Nephron (organoid): ENCODE results near the gene HOXD9.
A peak's percentile ranks its signal among the peaks of the same experiment; 100 is the strongest.

Experiments used
- H3K27ac Mint-ChIP-seq, 3 experiments: 2 replicates each; pipeline ENCODE4 v1.8.0; 2020; ENCODE audit warnings: mixed read lengths in 3 of 3, mild to moderate bottlenecking in 2 of 3, moderate library complexity in 1 of 3
- H3K27me3 Mint-ChIP-seq: 2 replicates; pipeline ENCODE4 v1.8.0; 2021; ENCODE audit warnings: low read depth, mild to moderate bottlenecking, moderate library complexity, mixed read lengths
- H3K36me3 Mint-ChIP-seq: 2 replicates; pipeline ENCODE4 v1.8.0; 2020; ENCODE audit warnings: low read depth, mixed read lengths
- H3K4me1 Mint-ChIP-seq: 2 replicates; pipeline ENCODE4 v1.8.0; 2020; ENCODE audit warnings: mixed read lengths
- H3K4me3 Mint-ChIP-seq, 3 experiments: 2 replicates each; pipeline ENCODE4 v1.8.0; 2020; ENCODE audit warnings: mild to moderate bottlenecking in 3 of 3, mixed read lengths in 3 of 3, moderate library complexity in 2 of 3
- H3K9me3 Mint-ChIP-seq: 2 replicates; pipeline ENCODE4 v1.8.0; 2020; ENCODE audit warnings: mixed read lengths
- CTCF ChIP-seq, 3 experiments: fragments of 200-600 bp; sonication (generic); IDR thresholded peaks; one replicate each; pipeline ENCODE4 v1.5.0; 2021; ENCODE audit warnings: antibody characterized with exemption in 3 of 3; ENCODE audit not compliant: unreplicated experiment in 3 of 3

Gene HOXD9

GRCh38 chr2:176084611-176085119, 37.9 kb upstream of the HOXD9 start:
- Mint-ChIP-seq H3K36me3 (no peaks in the 10 kb centered on the region), H3K9me3 (peaks cover 6% of the 10 kb centered on the region), H3K27me3 (peaks cover 100% of the 10 kb centered on the region), H3K4me3 (peak overlapping the region in 2 of 3 experiments; percentile 40 to 50), H3K27ac (no peak overlapping the region), H3K4me1 (peaks cover 37% of the 10 kb centered on the region)
- TF ChIP-seq CTCF (IDR thresholded peaks at IDR 0.05; ENCODE audit: unreplicated experiment in 3 of 3): no peak

DNA sequence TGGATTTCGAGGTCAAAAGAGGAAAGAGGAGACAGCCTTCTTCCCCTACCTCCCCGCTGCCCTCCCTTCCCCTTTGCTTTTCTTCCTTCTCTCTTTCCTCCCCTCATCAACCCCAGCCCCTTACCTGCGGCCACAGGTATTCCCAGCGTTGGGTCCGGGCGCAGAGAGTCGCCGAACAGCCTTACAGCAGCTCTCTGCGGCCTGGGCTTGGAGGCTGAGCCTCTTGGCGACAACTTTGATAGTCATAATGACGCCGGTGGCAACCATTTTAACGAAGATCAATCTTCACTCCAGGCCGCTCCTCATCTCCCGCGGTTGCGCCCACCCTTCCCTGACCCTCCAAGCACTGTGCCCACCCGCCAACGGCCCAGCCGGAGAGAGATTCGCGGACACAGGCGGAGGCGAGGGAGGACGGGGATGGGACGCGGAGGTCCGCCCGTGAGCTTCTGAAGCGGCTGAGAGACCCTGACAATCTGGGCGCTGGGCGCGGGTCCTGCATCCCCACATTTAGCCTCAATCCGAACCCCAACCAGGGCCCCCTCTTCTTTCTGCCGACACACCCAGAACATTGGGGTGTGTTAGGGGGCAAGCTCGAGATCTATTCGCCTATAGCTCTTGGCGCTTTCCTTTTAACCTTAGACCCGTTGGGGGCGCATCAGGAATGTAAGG, 37.3 kb upstream of the HOXD9 start:
- peaks cover 37% of the 10 kb centered on the region for H3K4me1 Mint-ChIP-seq
- H3K36me3 Mint-ChIP-seq: no peaks in the 10 kb centered on the region
- no peak for TF ChIP-seq CTCF (IDR thresholded peaks at IDR 0.05; ENCODE audit: unreplicated experiment in 3 of 3)
- peaks cover 100% of the 10 kb centered on the region for H3K27me3 Mint-ChIP-seq
- H3K4me3 Mint-ChIP-seq: no peak overlapping the region
- H3K9me3 Mint-ChIP-seq: peaks cover 6% of the 10 kb centered on the region
- H3K27ac Mint-ChIP-seq: no peak overlapping the region

GRCh38 chr2:176085861-176086771, 36.4 kb upstream of the HOXD9 start:
- H3K4me3 Mint-ChIP-seq: peak overlapping the region; percentile 17 to 43 (median 25)
- H3K27ac Mint-ChIP-seq: no peak overlapping the region
- no peaks in the 10 kb centered on the region for H3K36me3 Mint-ChIP-seq
- peaks cover 100% of the 10 kb centered on the region for H3K27me3 Mint-ChIP-seq
- H3K4me1 Mint-ChIP-seq: peaks cover 34% of the 10 kb centered on the region
- peaks cover 4% of the 10 kb centered on the region for H3K9me3 Mint-ChIP-seq
- peak; percentile 62 to 68 (median 64) for TF ChIP-seq CTCF (IDR thresholded peaks at IDR 0.05; ENCODE audit: unreplicated experiment in 3 of 3)

GRCh38 chr2:176087330-176088047, 35.0 kb upstream of the HOXD9 start:
- Mint-ChIP-seq H3K36me3 (no peaks in the 10 kb centered on the region), H3K4me3 (peak overlapping the region; percentile 81 to 84 (median 84)), H3K9me3 (peaks cover 3% of the 10 kb centered on the region), H3K27ac (no peak overlapping the region), H3K4me1 (peaks cover 35% of the 10 kb centered on the region), H3K27me3 (peaks cover 99% of the 10 kb centered on the region)
- TF ChIP-seq CTCF (IDR thresholded peaks at IDR 0.05; ENCODE audit: unreplicated experiment in 3 of 3): no peak

DNA sequence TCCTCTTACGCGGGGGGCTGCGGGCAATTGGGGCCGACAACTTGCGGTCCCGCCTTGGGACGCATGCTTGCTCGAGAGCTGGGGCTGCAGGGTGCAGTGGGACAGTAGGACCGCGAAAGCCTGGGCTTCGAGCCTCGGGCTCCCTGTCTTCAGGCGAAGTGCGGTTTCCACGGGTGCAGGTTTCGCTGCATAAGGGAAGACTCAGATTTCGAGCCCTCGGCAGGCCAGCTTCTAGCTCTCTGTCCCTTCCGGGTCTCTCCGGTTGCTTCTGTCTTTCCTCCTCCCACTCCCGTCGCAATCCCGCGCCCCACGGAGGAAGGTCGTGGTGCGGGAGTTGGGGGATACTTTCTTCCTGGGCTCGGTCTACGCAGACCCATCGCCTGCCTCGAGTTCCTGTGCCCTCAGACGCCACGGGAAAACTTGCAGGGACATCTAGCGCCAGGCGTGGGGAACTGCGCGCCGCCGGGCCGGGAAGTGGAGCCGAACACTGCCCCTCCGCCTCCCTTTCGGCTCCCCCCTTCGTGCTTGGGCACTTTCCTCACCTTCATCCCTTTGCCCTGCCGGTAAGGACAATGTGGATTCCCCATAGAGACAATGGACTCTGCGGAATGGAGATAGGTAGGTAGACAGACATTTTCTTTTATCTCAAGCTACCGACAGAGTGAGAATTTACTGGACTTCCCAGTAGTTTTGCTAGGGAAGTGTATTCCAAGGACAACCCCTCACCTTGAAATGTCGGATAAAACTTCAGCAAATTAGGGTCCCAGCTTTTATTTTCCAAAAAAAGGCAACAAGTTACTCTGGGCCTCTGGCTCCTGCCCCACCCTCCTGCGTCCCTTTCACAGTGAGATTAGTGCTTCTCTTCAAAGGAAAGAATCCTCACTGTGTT, 34.2 kb upstream of the HOXD9 start:
- TF ChIP-seq CTCF (IDR thresholded peaks at IDR 0.05; ENCODE audit: unreplicated experiment in 3 of 3): peak; percentile 80 to 85 (median 81)
- Mint-ChIP-seq H3K27ac (no peak overlapping the region), H3K36me3 (no peaks in the 10 kb centered on the region), H3K4me3 (peak overlapping the region; percentile 81 to 84 (median 84)), H3K9me3 (peaks cover 3% of the 10 kb centered on the region), H3K27me3 (peaks cover 96% of the 10 kb centered on the region), H3K4me1 (peaks cover 29% of the 10 kb centered on the region)
